ENCODE measurements around the gene HMG20B.

DNA sequence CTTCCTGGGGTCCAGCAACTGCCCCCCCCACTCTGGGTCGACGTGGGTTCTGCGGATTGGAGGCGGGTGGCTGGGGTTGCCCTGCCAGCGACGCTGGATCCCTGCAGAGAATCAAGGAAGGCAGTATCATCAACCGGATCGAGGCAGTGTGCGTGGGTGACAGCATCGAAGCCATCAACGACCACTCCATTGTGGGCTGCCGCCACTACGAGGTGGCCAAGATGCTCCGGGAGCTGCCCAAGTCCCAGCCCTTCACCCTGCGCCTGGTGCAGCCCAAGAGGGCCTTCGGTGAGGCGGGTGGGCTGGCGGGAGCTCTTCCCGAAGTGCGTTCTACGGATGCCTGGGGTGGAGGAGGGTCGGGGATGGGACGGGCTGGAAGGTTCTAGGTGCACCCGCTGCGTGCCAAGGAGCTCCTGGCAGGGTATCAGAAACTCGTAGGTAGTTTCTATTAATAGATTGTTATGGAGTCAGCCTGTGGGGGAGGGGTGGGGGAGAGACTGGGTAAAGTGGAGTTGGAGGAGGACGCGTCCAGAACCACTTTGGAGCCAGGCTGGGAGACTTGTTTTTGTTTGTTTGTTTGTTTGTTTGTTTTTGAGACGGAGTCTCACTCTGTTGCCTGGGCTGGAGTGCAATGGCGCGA lies 14.1 kb downstream of the HMG20B start:
- TF ChIP-seq POLR2AphosphoS5 (IDR thresholded peaks at IDR 0.05; ENCODE audit: low read depth, low read length) (no peak), TAF1 (IDR thresholded peaks at IDR 0.05; ENCODE audit: borderline replicate concordance, low read depth, low read length) (no peak), POLR2A (IDR thresholded peaks at IDR 0.05; ENCODE audit: low read depth, low read length) (no peak)
